GM12872 (cell line): ENCODE data around the gene ZNF385B.

ENCODE experiments used
- CTCF ChIP-seq: IDR thresholded peaks from 3 replicates; pipeline ENCODE4 v1.5.1; 2011; ENCODE audit warnings: low read depth, mild to moderate bottlenecking, low read length, moderate library complexity; ENCODE audit not compliant: insufficient read depth

Gene ZNF385B

GRCh38 chr2:179528576-179529069 lies 332.8 kb downstream of the ZNF385B start:
- no peak for TF ChIP-seq CTCF

GRCh38 chr2:179525340-179525739 lies 336.1 kb downstream of the ZNF385B start:
- no peak for TF ChIP-seq CTCF

- no peak for TF ChIP-seq CTCF
These were observed 336.5 kb downstream of the ZNF385B start for GRCh38 chr2:179524809-179525339.

- no peak for TF ChIP-seq CTCF
These were observed 339.5 kb downstream of the ZNF385B start for GRCh38 chr2:179521944-179522343.

GRCh38 chr2:179518830-179519229 lies 342.6 kb downstream of the ZNF385B start:
- no peak for TF ChIP-seq CTCF

GRCh38 chr2:179513181-179513580 lies 348.2 kb downstream of the ZNF385B start:
- TF ChIP-seq CTCF, result no peak

GRCh38 chr2:179512281-179513035 lies 349.0 kb downstream of the ZNF385B start:
- TF ChIP-seq CTCF, result no peak
